ENCODE results near the gene ENOX1.

Gene ENOX1

GRCh38 chr13:43544011-43544410 is 242.8 kb downstream of the ENOX1 start:
- H3K4me3 ChIP-seq (ENCODE audit: low read depth, low read length) = no peak overlapping the region
- TF ChIP-seq, protein P1, sequence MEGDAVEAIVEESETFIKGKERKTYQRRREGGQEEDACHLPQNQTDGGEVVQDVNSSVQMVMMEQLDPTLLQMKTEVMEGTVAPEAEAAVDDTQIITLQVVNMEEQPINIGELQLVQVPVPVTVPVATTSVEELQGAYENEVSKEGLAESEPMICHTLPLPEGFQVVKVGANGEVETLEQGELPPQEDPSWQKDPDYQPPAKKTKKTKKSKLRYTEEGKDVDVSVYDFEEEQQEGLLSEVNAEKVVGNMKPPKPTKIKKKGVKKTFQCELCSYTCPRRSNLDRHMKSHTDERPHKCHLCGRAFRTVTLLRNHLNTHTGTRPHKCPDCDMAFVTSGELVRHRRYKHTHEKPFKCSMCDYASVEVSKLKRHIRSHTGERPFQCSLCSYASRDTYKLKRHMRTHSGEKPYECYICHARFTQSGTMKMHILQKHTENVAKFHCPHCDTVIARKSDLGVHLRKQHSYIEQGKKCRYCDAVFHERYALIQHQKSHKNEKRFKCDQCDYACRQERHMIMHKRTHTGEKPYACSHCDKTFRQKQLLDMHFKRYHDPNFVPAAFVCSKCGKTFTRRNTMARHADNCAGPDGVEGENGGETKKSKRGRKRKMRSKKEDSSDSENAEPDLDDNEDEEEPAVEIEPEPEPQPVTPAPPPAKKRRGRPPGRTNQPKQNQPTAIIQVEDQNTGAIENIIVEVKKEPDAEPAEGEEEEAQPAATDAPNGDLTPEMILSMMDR (IDR thresholded peaks at IDR 0.05; ENCODE audit: low read depth, low read length) = no peak

- TF ChIP-seq, protein P1 (IDR thresholded peaks at IDR 0.05; ENCODE audit: low read depth, low read length) = no peak
- no peak overlapping the region for H3K4me3 ChIP-seq (ENCODE audit: low read depth, low read length)
These were observed 243.4 kb downstream of the ENOX1 start for GRCh38 chr13:43543331-43543730.

DNA sequence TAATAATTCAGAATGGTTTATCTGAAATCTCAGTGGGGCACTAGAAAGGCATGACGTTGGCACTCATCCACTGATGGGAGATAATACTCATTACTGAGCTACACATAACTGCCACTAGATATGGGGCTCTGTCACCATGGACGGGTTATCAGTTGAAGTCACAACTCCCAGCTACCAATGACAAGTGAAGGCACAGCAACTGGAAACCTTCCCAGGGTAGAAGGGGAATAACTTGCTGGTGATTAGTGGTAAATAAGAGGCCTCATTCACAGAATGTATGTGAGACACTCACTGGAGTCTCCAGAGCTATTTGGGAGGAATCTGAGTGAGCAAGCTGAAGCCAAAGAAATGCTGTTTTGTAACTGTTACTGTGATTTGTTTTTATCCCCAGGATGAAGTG is 249.6 kb downstream of the ENOX1 start:
- TF ChIP-seq, protein P1 (IDR thresholded peaks at IDR 0.05; ENCODE audit: low read depth, low read length) = no peak

GRCh38 chr13:43529796-43530195 is 257.0 kb downstream of the ENOX1 start:
- TF ChIP-seq, protein P1 (IDR thresholded peaks at IDR 0.05; ENCODE audit: low read depth, low read length) = no peak
- H3K4me3 ChIP-seq (ENCODE audit: low read depth, low read length) = no peak overlapping the region

More for the DNA sequence above, 249.6 kb downstream of the ENOX1 start:
- H3K4me3 ChIP-seq (ENCODE audit: low read depth, low read length) = no peak overlapping the region

DNA sequence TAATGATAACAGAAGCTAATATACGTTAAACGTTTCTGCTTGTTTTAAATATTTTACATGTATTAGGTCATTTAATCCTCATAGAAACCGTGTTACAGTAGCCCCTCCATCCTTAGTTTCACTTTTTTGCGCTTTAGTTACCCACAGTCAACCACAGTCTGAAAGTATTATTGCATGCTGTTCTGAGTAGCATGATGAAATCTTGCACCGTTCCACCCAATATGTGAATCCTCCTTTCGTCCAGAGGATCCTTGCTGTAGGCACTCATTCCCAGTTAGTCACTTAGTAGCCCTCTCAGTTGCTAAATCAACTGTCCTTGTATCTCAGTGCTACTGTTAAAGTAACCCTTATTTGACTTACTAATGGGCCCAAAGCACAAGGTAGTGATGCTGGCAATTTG is 257.8 kb downstream of the ENOX1 start:
- H3K4me3 ChIP-seq (ENCODE audit: low read depth, low read length) = no peak overlapping the region
- TF ChIP-seq, protein P1 (IDR thresholded peaks at IDR 0.05; ENCODE audit: low read depth, low read length) = no peak

- TF ChIP-seq, protein P1 (IDR thresholded peaks at IDR 0.05; ENCODE audit: low read depth, low read length) = no peak
- H3K4me3 ChIP-seq (ENCODE audit: low read depth, low read length) = no peak overlapping the region
These were observed 264.0 kb downstream of the ENOX1 start for GRCh38 chr13:43522788-43523187.

GRCh38 chr13:43520351-43520750 is 266.4 kb downstream of the ENOX1 start:
- TF ChIP-seq, protein P1 (IDR thresholded peaks at IDR 0.05; ENCODE audit: low read depth, low read length) = no peak
- H3K4me3 ChIP-seq (ENCODE audit: low read depth, low read length) = no peak overlapping the region
